GM19043 (cell line): ENCODE results near the gene SLC2A13.
A peak's percentile ranks its signal among the peaks of the same experiment; 100 is the strongest.
"Not testable (repeated sequence)": the region's sequence is repeated elsewhere in the genome, so short reads cannot be mapped to it uniquely, and the experiment has no call there.

Source experiments
- ATAC-seq: cut with Tn5 transposase; IDR thresholded peaks from one replicate; pipeline ENCODE4 v1.9.1; 2021; ENCODE audit warnings: low read depth; ENCODE audit not compliant: unreplicated experiment

Gene SLC2A13

GRCh38 chr12:40044396-40044795 lies 61.5 kb downstream of the SLC2A13 start:
- ATAC-seq = no peak

GRCh38 chr12:40039598-40039997 lies 66.3 kb downstream of the SLC2A13 start:
- no peak for ATAC-seq

- no peak for ATAC-seq
These were observed 67.3 kb downstream of the SLC2A13 start for GRCh38 chr12:40038619-40039018.

GRCh38 chr12:40034712-40035111 lies 71.2 kb downstream of the SLC2A13 start:
- ATAC-seq = no peak

GRCh38 chr12:40034156-40034555 lies 71.7 kb downstream of the SLC2A13 start:
- no peak for ATAC-seq

GRCh38 chr12:40033242-40033630 lies 72.6 kb downstream of the SLC2A13 start:
- no peak for ATAC-seq

- no peak for ATAC-seq
These were observed 73.2 kb downstream of the SLC2A13 start for GRCh38 chr12:40032433-40033241.

- ATAC-seq = no peak
These were observed 73.9 kb downstream of the SLC2A13 start for GRCh38 chr12:40031965-40032364.

- not testable (repeated sequence) for ATAC-seq
These were observed 74.9 kb downstream of the SLC2A13 start for GRCh38 chr12:40030970-40031369.

GRCh38 chr12:40028296-40028695 lies 77.6 kb downstream of the SLC2A13 start:
- ATAC-seq = no peak

GRCh38 chr12:40022850-40023249 lies 83.0 kb downstream of the SLC2A13 start:
- ATAC-seq = no peak

- no peak for ATAC-seq
These were observed 85.6 kb downstream of the SLC2A13 start for GRCh38 chr12:40020261-40020691.

GRCh38 chr12:40017488-40017887 lies 88.4 kb downstream of the SLC2A13 start:
- no peak for ATAC-seq

GRCh38 chr12:40016980-40017379 lies 88.9 kb downstream of the SLC2A13 start:
- no peak for ATAC-seq

GRCh38 chr12:40015881-40016280 lies 90.0 kb downstream of the SLC2A13 start:
- no peak for ATAC-seq

- ATAC-seq = no peak
These were observed 90.5 kb downstream of the SLC2A13 start for GRCh38 chr12:40015345-40015744.

- ATAC-seq = no peak
These were observed 92.0 kb downstream of the SLC2A13 start for GRCh38 chr12:40013847-40014246.

- no peak for ATAC-seq
These were observed 92.6 kb downstream of the SLC2A13 start for GRCh38 chr12:40013292-40013691.

- no peak for ATAC-seq
These were observed 93.2 kb downstream of the SLC2A13 start for GRCh38 chr12:40012711-40013110.

- ATAC-seq = peak; percentile 27
These were observed 94.1 kb downstream of the SLC2A13 start for GRCh38 chr12:40011775-40012129.

- ATAC-seq = peak; percentile 94
These were observed 94.7 kb downstream of the SLC2A13 start for GRCh38 chr12:40010899-40011774.
